HG03175 (cell line): ENCODE measurements around the gene KCNJ4.
"Not testable (repeated sequence)": the region's sequence is repeated elsewhere in the genome, so short reads cannot be mapped to it uniquely, and the experiment has no call there.

Source experiments
- ATAC-seq: cut with Tn5 transposase; IDR thresholded peaks from one replicate; pipeline ENCODE4 v1.9.1; 2021; ENCODE audit warnings: mild to moderate bottlenecking, moderate library complexity; ENCODE audit not compliant: unreplicated experiment

KCNJ4 gene

DNA sequence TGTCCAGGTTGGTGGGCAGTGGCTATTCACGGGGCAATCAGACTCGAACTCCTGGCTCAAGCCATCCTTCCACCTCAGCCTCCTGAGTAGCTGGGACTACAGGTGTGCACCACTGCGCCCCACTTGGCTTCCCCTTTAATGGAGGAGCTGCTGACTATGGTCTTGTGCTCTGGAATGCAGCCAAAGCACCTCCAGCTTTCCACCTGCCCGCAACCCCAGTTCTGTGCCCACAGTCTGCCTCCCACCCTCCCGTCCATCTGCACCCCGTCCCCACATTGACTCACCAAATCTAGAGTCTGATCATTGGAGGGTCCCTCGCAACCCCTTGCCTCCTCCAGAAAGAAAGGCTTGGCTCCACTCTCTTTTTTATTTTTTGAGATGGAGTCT, 41.0 kb downstream of the KCNJ4 start:
- no peak for ATAC-seq

DNA sequence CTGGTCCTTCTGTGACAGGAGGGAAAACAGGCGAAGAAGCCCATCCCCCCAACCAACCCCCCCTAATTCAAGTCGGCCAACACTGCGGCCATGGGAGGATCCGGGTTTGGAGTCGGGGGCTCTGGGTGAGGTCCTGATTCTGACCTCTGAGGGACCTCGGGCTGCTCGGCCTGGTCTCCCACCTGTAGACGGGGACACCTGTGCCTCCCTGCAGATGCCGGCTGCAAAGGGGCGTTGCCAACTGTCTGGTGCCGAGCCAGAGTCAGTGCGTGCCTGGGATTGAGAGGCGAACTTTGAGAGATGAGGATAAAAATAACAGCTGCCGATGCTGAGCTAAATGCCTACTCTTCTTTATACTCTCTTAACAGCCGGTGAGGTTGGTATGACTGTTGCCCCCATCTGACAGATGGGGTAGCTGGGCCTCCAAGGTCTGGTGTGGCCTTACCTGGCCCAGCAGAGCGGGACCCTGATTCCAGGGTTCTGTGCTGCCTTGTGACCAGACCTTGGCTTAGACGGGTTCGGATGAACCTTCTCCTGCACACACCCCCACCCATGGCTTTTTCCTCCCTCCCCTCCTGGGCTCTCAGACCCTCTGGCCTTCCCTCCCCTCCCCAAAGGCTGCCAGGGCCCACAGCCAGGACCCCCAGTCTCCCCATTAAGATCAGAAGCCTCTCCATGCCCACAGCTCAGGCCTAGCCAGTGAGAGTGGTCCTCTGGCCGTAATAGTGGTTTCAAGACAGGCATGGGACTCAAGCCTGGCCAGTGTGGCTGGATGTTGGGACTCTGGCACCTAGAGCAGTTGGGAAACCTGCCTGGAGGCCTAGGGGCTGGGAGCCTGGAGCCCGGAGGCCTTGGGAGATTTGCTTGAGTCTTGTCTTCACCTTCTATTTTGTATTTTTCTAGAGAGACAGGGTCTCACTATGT, 41.7 kb downstream of the KCNJ4 start:
- ATAC-seq, result no peak

GRCh38 chr22:38412435-38413084, 42.4 kb downstream of the KCNJ4 start:
- no peak for ATAC-seq

DNA sequence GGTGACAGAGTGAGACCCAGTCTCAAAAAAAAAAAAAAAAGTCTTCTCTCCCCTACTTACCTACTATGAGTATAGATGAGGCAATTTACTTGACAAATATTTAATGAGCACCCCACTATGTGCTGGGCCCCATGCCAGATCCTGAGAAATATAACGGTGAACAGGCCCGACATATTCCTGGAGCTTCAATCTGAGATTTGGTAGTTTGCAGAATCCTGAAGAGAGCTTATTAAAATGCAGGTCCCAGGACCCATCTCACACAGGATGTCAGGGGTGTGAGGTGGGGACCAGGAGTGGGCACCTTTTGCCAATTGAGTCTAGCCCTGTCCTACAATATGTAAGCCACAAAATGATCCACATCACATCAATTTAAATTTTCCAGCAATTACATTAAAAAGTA, 44.0 kb downstream of the KCNJ4 start:
- ATAC-seq, result no peak

DNA sequence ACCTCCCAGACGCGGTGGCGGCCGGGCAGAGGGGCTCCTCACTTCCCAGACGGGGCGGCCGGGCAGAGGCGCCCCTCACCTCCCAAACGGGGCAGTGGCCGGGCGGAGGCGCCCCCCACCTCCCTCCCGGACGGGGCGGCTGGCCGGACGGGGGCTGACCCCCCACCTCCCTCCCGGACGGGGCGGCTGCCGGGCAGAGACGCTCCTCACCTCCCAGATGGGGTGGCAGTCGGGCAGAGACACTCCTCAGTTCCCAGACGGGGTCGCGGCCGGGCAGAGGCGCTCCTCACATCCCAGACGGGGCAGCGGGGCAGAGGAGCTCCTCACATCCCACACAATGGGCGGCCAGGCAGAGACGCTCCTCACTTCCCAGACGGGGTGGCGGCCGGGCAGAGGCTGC, 45.1 kb downstream of the KCNJ4 start:
- ATAC-seq, result not testable (repeated sequence)

GRCh38 chr22:38406617-38407016, 48.4 kb downstream of the KCNJ4 start:
- ATAC-seq, result no peak

DNA sequence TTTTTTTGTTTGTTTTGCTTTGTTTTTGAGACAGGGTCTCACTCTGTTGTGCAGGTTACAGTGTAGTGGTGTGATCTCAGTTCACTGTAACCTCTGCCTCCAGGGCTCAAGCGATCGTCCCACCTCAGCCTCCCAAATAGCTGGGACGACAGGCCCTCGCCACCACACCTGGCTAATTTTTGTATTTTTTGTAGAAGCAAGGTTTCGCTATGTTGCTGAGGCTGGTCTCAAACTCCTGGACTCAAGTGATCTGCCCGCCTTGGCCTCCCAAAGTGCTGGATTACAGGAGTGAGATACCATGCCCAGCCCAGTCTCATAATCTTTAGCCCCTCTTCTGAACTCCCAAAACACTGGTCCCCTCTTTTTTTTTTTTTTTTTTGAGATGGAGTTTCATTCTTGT, 50.6 kb downstream of the KCNJ4 start:
- no peak for ATAC-seq

GRCh38 chr22:38403812-38404211, 51.2 kb downstream of the KCNJ4 start:
- no peak for ATAC-seq

DNA sequence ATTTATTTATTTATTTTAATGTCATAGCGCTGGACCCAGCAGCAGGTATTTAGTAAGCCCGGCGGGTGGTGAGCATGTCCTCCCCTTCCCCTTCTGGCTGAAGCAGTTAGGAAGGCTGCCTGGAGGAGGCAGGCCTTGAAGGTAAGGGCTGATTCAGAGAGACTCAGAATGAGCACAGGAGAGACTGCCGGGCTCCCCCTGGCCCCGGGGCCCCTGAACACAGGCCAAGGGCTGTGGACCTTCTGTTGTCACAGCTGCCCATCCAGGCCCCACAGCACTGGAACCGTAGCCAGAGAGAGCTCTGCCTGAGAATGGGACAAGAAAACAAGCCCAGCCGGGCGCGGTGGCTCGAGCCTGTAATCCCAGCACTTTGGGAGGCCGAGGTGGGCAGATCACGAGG, 52.8 kb downstream of the KCNJ4 start:
- no peak for ATAC-seq

GRCh38 chr22:38401336-38402084, 53.5 kb downstream of the KCNJ4 start:
- ATAC-seq, result no peak

GRCh38 chr22:38400256-38400655, 54.7 kb downstream of the KCNJ4 start:
- ATAC-seq, result not testable (repeated sequence)

GRCh38 chr22:38398609-38399461, 56.2 kb downstream of the KCNJ4 start:
- ATAC-seq, result peak; percentile 48

DNA sequence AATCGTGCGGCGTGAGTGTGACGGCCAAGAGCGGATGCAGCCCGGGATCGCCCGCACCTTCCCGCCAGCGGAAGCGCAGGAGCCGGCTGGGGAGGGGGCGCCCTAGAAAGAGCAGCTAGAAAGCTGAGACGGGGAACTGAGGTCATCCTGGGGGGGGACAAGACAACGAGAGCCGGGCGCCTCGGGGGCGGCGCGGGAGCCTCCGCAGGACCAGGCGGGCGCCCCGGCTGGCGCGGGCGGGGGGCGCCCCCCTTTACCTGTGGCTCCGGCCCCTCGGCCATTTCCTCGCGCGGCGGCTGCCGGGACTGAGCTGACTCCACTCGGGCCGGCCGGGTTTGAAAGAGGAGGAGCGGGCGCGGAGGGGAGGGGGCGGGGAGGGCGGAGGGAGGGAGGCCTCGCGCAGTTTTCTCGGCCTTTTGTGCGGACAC, 56.8 kb downstream of the KCNJ4 start:
- peak; percentile 34 for ATAC-seq

- ATAC-seq, result peak; percentile 34
Measured at GRCh38 chr22:38397189-38398085, 57.6 kb downstream of the KCNJ4 start.

DNA sequence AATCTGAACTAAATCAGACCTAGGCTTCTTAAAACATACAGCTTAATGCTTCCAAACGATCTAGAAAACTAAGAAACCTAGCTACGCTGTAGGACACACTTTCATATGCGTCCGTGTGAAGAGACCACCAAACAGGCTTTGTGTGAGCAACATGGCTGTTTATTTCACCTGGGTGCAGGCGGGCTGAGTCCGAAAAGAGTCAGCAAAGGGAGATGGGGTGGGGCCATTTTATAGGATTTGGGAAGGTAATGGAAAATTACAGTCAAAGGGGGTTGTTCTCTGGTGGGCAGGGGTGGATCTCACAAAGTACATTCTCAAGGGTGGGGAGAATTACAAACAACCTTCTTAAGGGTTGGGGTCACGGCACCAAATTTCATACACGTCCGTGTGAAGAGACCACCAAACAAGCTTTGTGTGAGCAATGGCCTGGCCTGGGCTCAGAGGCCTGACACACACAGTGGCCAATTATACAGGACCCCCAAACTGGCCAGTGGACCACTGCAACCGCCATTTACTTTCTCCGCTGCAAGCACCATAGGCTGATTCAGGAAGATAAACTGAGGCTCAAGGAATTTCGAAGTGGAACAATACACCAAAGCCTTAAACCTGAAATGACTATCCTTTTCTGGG, 58.4 kb downstream of the KCNJ4 start:
- ATAC-seq, result not testable (repeated sequence)

- ATAC-seq, result not testable (repeated sequence)
Measured at GRCh38 chr22:38395944-38396343, 59.1 kb downstream of the KCNJ4 start.

GRCh38 chr22:38394929-38395624, 59.9 kb downstream of the KCNJ4 start:
- not testable (repeated sequence) for ATAC-seq

DNA sequence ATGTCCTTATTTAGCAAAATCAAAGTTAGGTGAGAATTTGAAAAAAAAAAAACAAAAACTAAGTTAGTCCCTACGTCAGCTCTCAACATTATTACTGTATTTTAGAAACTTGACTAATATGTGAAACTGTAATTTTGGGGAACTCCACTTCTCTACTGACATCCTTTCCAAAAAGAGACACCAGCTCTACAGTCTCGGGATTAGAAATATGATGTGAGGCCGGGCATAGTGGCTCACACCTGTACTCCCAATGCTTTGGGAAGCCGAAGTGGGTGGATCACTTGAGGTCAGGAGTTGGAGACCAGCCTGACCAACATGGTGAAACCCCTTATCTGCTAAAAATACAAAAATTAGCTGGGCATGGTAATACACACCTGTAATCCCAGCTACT, 65.6 kb downstream of the KCNJ4 start:
- ATAC-seq, result not testable (repeated sequence)
